ENCODE results near the gene GATA3. TPM values are rescaled to one million over a fixed set of nuclear protein-coding genes. Genes with fewer than 3 reads are reported as not detected.

GATA3 gene
- total and polyA plus RNA-seq, 2 of the 8 experiments (the other 6 are each of a cell fraction or from before 2014, with no cell fraction given) = 0.02 to 0.43 TPM

GRCh38 chr10:8065651-8066050, 11.2 kb downstream of the GATA3 start:
- no peak overlapping the region for H3K27ac ChIP-seq (ENCODE audit: low read depth, low read length)
- no peak for FAIRE-seq
- TF ChIP-seq POLR2AphosphoS5 (IDR thresholded peaks at IDR 0.05; ENCODE audit: low read depth, low read length) (no peak), CBX5 (IDR thresholded peaks at IDR 0.05; ENCODE audit: low read depth, low read length) (no peak), CTBP2 (IDR thresholded peaks at IDR 0.05; ENCODE audit: borderline replicate concordance, insufficient read depth, insufficient read length, low read length) (no peak), POU5F1 (IDR thresholded peaks at IDR 0.05; ENCODE audit: low read depth, low read length) (no peak), ATF3 (IDR thresholded peaks at IDR 0.05; ENCODE audit: insufficient read depth, low read depth, low read length) (no peak), SIRT6 (IDR thresholded peaks at IDR 0.05; ENCODE audit: low read length) (no peak), RNF2 (IDR thresholded peaks at IDR 0.05; ENCODE audit: borderline replicate concordance, low read depth, low read length, missing control alignments, poor library complexity, severe bottlenecking) (no peak), USF2 (IDR thresholded peaks at IDR 0.05; ENCODE audit: low read length) (no peak), BRCA1 (IDR thresholded peaks at IDR 0.05; ENCODE audit: low read depth, low read length) (no peak), HDAC2 (IDR thresholded peaks at IDR 0.05; ENCODE audit: borderline replicate concordance in 1 of 2, low read depth in 2 of 2, low read length in 2 of 2) (no peak), GTF2F1 (IDR thresholded peaks at IDR 0.05; ENCODE audit: borderline replicate concordance, low read depth, low read length) (no peak), BACH1 (IDR thresholded peaks at IDR 0.05; ENCODE audit: low read length) (no peak)

More at GRCh38 chr10:8065651-8066050, 11.2 kb downstream of the GATA3 start:
- Histone ChIP-seq H2BK20ac (ENCODE audit: low read length) (no peak overlapping the region), H3K79me2 (ENCODE audit: control insufficient read depth in 1 of 2, insufficient read depth in 2 of 2, low read length in 2 of 2) (no peaks in the 10 kb centered on the region), H3K36me3 (ENCODE audit: control insufficient read depth in 2 of 4, insufficient read depth in 4 of 4, low read length in 3 of 4) (no peaks in the 10 kb centered on the region), H4K5ac (ENCODE audit: insufficient read length, low read depth, low read length) (no peak overlapping the region), H3K18ac (ENCODE audit: extremely low read depth, low read length) (no peak overlapping the region), H2BK12ac (ENCODE audit: low read depth, low read length) (no peak overlapping the region), H2AFZ (ENCODE audit: low read length) (no peak overlapping the region), H3K4me1 (replicated peaks in 1 of 4; ENCODE audit: control insufficient read depth in 3 of 4, insufficient read depth in 4 of 4, low read length in 3 of 4) (peaks cover 18 to 28% (median 24%) of the 10 kb centered on the region in 4 experiments), H3K4me2 (ENCODE audit: insufficient read depth in 1 of 2, low read depth in 2 of 2, low read length in 2 of 2) (no peak overlapping the region), H3K79me1 (ENCODE audit: low read depth, low read length) (no peaks in the 10 kb centered on the region), H4K91ac (replicated peaks; ENCODE audit: insufficient read length, low read length) (no peak overlapping the region), H3K9ac (replicated peaks in 1 of 4; ENCODE audit: extremely low read depth in 1 of 4, low read depth in 3 of 4, low read length in 3 of 4) (no peak overlapping the region), H2BK120ac (replicated peaks; ENCODE audit: low read depth, low read length) (no peak overlapping the region), H3K23ac (ENCODE audit: insufficient read length) (no peak overlapping the region), H3K23me2 (ENCODE audit: low read depth, low read length) (peaks cover 9% of the 10 kb centered on the region; the same call in 1 of the 2 replicates), H3K27me3 (replicated peaks in 1 of 4; ENCODE audit: control insufficient read depth in 3 of 4, extremely low read depth in 1 of 4, insufficient read depth in 3 of 4, low read length in 3 of 4) (peaks cover 11 to 51% (median 39%) of the 10 kb centered on the region in 4 experiments), H4K8ac (ENCODE audit: extremely low read depth, insufficient read depth, low read length) (no peak overlapping the region), H4K20me1 (replicated peaks in 1 of 2; ENCODE audit: control insufficient read depth in 1 of 2, insufficient read depth in 2 of 2, low read length in 2 of 2) (peaks cover 0 to 2% of the 10 kb centered on the region in 2 experiments), H3K4ac (replicated peaks; ENCODE audit: insufficient read length, low read depth, low read length) (no peak overlapping the region), H3K14ac (ENCODE audit: insufficient read length) (no peak overlapping the region), H3K4me3 (ENCODE audit: extremely low read depth in 1 of 4, insufficient read depth in 2 of 4, low read depth in 3 of 4, low read length in 4 of 4) (no peak overlapping the region), H2AK5ac (ENCODE audit: low read depth, low read length) (no peak overlapping the region), H3K9me3 (ENCODE audit: insufficient read depth in 2 of 2, low read depth in 1 of 2, low read length in 1 of 2) (no peaks in the 10 kb centered on the region), H2BK5ac (ENCODE audit: low read depth, low read length) (no peak overlapping the region), H3K56ac (replicated peaks; ENCODE audit: insufficient read length, low read depth, low read length) (no peak overlapping the region), H2BK15ac (ENCODE audit: low read length) (no peak overlapping the region)
- no peak for DNase-seq (ENCODE audit: low read depth in 1 of 2, low spot score in 2 of 2)
- CTCF ChIA-PET (ENCODE audit: partially characterized antibody) = no interaction called here
- WGBS, 2 experiments (ENCODE audit: extremely low coverage in 1 of 2, insufficient coverage in 1 of 2, insufficient read length in 1 of 2, insufficient replicate concordance in 2 of 2, low coverage in 1 of 2, low lambda C conversion rate in 2 of 2, missing lambda C conversion rate in 1 of 2) = 40% methylated on average over 1 of the region's 2 CpGs; no CpG with 5 or more reads in 1 of the 2 experiments
- POLR2A ChIA-PET (ENCODE audit: partially characterized antibody) = no interaction called here

All from H1 (cell line).